HL-60 (cell line): Measurements from ENCODE around the gene DMBX1.
A peak's percentile ranks its signal among the peaks of the same experiment; 100 is the strongest.

Experiments used
- DNase-seq, 2 experiments: peaks; one replicate each; pipeline ENCODE4 v3.0.0-alpha.2; 2010 to 2020; ENCODE audit warnings: low read depth in 1 of 2, low spot score in 1 of 2
- H3K27ac ChIP-seq: fragments of 250-450 bp; sonication (Bioruptor Pico); replicated peaks from 2 replicates; pipeline ENCODE4 v1.5.1; 2020; ENCODE audit warnings: mild to moderate bottlenecking, moderate library complexity
- H3K27me3 ChIP-seq: fragments of 250-450 bp; sonication (Bioruptor Pico); 2 replicates; pipeline ENCODE4 v1.5.1; 2021; ENCODE audit warnings: mild to moderate bottlenecking, moderate library complexity; ENCODE audit not compliant: insufficient read depth, poor library complexity, severe bottlenecking
- H3K4me3 ChIP-seq: replicated peaks from 2 replicates; pipeline ENCODE4 v1.5.1; 2011; ENCODE audit warnings: mild to moderate bottlenecking, control low read depth, low read length; ENCODE audit not compliant: insufficient read depth
- CTCF ChIP-seq: IDR thresholded peaks from one replicate; pipeline ENCODE4 v1.5.1; 2011; ENCODE audit warnings: low read length, control low read depth, inconsistent platforms; ENCODE audit not compliant: insufficient read depth
- GABPA ChIP-seq: IDR thresholded peaks from 2 replicates; pipeline ENCODE4 v1.6.1; 2012; ENCODE audit warnings: low read depth
- POLR2AphosphoS5 ChIP-seq: IDR thresholded peaks from 2 replicates; pipeline ENCODE4 v1.6.1; 2012; ENCODE audit warnings: low read depth
- REST ChIP-seq: IDR thresholded peaks from 2 replicates; pipeline ENCODE4 v1.6.1; 2012; ENCODE audit warnings: low read depth; ENCODE audit not compliant: insufficient replicate concordance
- SPI1 ChIP-seq: IDR thresholded peaks from 2 replicates; pipeline ENCODE4 v1.6.1; 2012; ENCODE audit warnings: low read depth, mild to moderate bottlenecking, borderline replicate concordance

Gene DMBX1

GRCh38 chr1:46480959-46481646, 8.5 kb upstream of the DMBX1 start:
- Histone ChIP-seq H3K27me3 (peaks cover 24% of the 10 kb centered on the region), H3K4me3 (no peak overlapping the region), H3K27ac (no peak overlapping the region)
- DNase-seq, result peak in 1 of 2 experiments; percentile 28
- no peak for TF ChIP-seq REST
- no peak for TF ChIP-seq SPI1
- TF ChIP-seq POLR2AphosphoS5, result no peak
- TF ChIP-seq CTCF, result no peak
- no peak for TF ChIP-seq GABPA

GRCh38 chr1:46481961-46482360, 7.7 kb upstream of the DMBX1 start:
- H3K27me3 ChIP-seq, result peaks cover 33% of the 10 kb centered on the region
- no peak overlapping the region for H3K4me3 ChIP-seq
- no peak overlapping the region for H3K27ac ChIP-seq
- DNase-seq, result no peak
- no peak for TF ChIP-seq CTCF
- TF ChIP-seq REST, result no peak
- TF ChIP-seq GABPA, result no peak
- TF ChIP-seq POLR2AphosphoS5, result no peak
- TF ChIP-seq SPI1, result no peak

- no peak for DNase-seq
- Histone ChIP-seq H3K4me3 (no peak overlapping the region), H3K27me3 (peaks cover 48% of the 10 kb centered on the region), H3K27ac (no peak overlapping the region)
- TF ChIP-seq REST (no peak), POLR2AphosphoS5 (no peak), CTCF (no peak), GABPA (no peak), SPI1 (no peak)
Observed at GRCh38 chr1:46483589-46483988, 6.0 kb upstream of the DMBX1 start.
